Cerebellar nuclear complex (tissue), 1 donor: Measurements from ENCODE around the gene DOP1B.
"Not testable (repeated sequence)": the region's sequence is repeated elsewhere in the genome, so short reads cannot be mapped to it uniquely, and the experiment has no call there.

Experiments used
- DNase-seq, 2 experiments: peaks; one replicate each; lab custom pipeline; 2025; lab: John Stamatoyannopoulos, UW

Gene DOP1B

DNA sequence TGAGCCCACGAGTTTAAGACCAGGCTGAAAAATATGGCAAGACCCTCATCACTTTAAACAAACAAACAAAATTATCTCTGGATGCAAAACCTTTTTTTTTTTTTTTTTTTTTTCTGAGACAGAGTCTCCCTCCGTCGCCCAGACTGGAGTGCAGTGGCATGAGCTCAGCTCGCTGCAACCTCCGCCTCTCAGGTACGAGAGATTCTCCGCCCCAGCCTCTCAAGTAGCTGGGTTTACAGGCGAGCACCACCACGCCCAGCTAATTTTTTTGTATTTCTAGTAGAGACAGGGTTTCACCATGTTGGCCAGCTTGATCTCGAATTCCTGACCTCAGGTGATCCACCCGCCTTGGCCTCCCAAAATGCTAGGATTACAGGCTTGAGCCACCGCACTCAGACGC, 16.8 kb upstream of the DOP1B start:
- not testable (repeated sequence) for DNase-seq

DNA sequence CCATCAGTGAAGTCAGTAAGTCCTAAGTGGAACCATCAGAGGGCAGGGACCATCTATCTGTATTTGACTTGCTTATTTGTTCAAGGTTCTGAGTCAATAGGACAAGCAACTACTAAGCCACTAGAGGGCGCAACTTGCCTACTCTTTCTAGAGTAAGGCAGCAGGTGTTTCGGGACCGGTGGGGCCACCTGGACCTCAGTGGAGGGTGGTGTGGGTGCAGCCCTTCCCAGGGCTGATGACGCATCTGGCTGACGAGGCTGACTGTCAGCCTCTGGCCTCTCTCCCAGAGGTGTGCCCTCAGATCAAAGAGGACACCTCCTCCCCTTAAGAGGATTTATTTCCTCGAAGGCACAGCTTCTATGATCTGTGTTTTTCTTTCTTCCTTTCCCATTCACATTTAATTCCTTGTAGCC, 15.1 kb upstream of the DOP1B start:
- DNase-seq = peak; percentile 68 to 82

DNA sequence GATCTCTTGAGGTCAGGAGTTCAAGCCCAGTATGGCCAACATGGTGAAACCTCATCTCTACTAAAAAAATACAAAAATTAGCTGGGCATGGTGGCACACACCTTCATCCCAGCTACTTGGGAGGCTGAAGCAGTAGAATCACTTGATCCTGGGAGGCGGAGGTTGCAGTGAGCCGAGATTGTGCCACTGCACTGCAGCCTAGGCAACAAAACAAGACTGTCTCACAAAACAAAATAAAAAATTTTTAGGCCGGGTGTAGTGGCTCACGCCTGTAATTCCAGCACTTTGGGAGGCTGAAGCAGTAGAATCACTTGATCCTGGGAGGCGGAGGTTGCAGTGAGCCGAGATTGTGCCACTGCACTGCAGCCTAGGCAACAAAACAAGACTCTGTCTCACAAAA, 12.4 kb upstream of the DOP1B start:
- DNase-seq = not testable (repeated sequence)

DNA sequence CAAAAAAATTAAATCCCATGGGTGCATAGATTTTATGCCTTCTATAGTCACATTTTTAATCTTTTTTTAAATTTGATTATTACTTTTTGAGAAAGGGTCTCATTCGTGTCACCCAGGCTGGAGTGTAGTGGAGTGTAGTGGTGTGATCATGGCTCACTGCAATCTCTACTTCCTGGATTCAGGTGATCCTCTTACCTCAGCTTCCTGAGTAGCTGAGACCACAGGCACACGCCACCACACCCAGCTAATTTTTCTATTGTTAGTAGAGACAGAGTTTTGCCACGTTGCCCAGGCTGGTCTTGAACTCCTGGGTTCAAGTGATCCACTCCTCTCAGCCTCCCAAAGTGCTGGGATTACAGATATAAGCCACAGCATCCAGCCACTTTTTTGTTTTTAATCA, 11.4 kb upstream of the DOP1B start:
- no peak for DNase-seq

DNA sequence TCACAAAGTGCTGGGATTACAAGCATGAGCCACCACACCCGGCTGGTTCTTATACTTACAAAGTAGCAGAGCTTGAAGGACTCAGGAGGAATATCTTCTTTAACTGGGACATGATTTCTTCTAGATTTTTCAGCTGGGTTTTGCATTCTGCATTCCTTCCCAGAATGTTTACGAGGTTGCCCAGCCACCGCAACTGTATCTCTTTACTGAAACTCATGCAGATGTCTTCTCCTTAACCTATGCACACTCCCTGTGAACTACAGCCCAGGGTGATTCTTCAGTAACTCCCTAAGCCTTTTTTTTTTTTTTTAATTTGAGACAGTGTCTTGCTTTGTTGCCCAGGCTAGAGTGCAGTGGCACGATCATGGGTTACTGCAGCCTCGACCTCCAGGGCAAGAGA, 8.7 kb upstream of the DOP1B start:
- DNase-seq = no peak

DNA sequence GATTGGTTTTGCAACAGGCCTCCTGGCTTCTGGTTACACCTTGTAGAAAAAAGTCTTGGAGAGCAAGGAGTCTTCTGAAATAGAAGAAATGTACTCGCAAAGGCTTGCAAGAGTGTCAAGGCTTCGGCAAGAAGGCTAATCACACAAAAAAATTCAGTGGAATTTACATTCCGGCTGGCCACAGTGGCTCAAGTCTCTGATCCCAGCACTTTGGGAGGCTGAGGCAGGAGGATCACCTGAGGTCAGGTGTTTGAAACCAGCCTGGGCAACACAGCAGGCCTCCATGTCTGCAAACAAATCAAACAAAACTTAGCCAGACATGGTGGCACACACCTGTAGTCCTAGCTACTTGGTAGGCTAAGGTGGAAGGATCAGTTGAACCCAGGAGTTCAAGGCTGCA, 7.7 kb upstream of the DOP1B start:
- no peak for DNase-seq

DNA sequence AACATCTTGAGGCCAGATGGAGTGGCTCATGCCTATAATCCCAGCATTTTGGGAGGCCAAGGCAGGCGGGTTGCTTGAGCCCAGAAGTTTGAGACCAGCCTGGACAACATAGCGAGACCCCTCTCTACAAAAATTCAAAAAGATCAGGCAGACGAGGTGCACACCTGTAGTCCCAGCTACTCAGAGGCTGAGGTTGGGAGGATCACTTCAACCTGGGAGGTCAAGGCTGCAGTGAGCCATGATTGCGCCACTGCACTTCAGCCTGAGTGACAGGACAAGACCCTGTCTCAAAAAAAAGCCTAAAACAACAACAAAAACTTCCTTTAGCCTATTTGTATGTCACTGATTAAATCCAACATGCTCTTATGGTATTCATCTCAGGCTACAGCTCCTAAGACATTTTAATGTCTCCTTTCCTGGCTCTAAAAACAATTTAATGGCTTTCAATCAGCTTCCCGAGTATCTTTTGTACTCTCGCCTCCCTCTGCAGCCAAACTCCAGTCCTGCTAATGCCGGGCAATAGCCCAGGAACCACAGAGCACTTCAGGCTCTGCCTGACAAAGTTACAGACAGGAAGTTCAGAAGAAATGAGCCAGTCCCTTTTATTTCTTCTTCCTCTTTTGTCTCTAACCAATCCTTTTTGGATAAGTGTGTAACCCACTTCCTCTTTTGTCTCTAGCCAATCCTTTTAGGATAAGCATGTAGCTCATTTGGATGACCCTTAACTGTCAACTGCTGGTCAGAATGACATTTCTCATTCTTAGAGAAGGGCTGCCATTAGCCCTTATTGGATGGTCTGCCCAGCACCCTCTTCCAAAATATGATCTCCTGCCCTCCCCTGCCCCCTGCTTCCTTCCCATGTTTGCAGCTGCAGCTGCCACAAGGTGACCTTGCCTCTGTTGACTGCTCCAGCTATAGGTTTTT, 6.6 kb upstream of the DOP1B start:
- DNase-seq = no peak

DNA sequence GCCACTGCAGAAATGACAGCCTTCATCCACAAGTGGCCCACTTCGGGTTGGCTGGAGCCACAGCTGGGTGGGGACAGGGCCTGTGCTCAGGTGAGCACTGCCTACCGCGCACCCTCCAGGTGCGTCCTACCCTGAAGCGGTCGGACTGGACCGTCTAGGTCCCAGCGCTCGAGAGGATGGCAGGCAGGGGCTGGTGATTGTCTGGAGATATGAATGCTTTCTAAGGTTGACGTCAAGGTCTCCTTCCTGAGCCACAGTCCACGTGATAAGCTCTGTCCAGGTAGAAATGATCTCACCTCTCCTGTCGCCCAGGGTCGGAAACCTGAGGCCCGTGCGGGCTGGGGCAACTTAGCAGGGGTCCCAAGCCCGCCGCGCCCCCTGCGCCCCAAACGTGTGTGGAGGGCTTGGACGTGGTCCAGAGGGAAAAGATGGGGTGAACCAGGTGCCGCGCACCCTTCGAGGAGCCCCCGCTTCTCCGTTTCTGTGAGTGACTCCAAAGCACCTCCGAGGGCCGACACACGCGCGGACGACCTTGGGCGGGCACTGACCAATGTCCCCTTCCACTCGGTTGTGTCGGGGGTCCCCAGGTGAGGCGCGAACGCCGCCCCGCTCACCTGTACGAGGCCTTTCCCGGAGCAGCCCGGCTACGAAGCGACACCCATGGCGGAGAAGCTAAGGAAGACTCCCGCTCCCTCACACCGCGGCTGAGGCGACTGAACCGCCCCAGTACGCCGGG, 853 bp upstream of the DOP1B start:
- no peak for DNase-seq

DNA sequence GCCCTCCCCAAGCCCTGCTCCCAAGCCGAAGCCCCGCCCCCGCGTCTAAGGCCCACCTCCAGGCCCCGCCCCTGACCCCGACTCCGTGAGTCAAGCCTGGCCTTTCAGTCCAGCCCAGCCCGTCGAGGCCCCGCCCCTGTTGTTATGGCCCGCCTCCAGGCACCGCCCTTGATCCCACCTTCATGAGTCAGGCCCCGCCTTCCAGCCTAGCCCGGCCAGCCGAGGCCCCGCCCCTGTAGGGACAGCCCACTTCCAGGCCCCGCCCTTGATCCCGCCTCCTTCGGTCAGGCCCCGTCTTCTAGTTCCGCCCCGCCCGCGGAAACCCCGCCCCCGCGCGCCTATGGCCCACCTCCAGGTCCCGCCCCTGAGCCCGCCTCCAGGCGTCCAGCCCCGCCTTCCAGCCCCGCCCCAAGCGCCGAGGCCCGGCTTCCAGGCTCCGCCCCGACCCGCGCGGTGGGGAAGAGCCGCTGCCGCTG, 247 bp upstream of the DOP1B start:
- peak; percentile 99 to 100 for DNase-seq

DNA sequence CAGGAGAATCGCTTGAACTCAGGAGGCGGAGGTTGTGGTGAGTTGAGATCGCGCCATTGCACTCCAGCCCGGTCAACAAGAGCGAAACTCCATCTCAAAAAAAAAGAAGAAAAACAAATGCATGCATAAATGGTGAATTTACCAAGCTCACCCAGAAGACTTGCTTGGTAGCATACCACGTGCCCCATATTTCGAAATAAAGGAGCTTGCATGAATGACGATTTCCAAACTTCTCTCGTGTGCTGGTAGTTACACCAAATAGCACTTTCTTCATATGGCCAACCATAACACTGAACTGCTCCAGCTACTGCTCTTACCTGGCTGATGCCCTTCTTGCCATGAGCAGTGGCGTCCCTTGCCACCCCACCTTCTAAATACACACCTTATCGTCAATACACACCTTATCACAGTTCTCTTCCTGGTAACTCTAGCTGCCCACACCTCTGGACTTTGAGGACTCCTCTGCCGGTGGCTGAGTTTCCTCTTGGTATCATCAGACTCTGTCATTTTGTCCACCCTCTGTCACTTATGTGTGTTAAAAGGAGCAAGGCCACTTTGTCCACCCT, 2.8 kb downstream of the DOP1B start:
- no peak for DNase-seq

DNA sequence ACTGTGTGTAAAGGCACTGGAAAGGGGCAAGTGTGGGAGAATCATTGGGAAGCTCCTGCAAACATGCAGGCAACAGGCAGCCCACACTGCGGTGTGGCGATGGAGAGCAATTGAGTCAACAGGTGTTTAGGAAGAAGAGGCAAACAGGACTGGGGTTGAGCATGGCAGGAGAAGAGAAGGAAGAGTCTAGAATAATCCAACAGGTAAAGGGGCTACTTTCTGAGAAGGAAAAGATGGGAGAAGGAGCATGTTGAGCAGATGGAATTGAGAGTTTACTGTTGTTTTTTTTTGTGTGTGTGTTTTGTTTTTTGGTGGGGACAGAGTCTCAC, 4.2 kb downstream of the DOP1B start:
- no peak for DNase-seq

DNA sequence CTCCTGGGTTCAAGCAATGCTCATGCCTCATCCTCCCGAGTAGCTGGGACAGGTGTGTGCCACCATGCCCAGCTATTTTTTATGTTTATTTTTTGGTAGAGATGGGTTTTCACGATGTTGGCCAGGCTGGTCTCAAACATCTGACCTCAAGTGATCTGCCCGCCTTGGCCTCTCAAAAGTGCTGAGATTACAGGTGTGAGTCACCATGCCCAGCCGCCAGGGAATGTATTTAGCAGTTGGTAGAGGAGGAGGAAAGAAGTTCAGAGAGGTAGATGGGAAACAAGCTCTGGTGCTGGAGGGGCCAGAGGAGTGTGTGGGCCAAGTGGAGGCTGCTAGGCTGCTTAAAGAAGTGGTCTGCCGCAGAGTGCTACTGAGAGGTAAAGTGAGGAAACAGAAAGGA, 6.0 kb downstream of the DOP1B start:
- no peak for DNase-seq

DNA sequence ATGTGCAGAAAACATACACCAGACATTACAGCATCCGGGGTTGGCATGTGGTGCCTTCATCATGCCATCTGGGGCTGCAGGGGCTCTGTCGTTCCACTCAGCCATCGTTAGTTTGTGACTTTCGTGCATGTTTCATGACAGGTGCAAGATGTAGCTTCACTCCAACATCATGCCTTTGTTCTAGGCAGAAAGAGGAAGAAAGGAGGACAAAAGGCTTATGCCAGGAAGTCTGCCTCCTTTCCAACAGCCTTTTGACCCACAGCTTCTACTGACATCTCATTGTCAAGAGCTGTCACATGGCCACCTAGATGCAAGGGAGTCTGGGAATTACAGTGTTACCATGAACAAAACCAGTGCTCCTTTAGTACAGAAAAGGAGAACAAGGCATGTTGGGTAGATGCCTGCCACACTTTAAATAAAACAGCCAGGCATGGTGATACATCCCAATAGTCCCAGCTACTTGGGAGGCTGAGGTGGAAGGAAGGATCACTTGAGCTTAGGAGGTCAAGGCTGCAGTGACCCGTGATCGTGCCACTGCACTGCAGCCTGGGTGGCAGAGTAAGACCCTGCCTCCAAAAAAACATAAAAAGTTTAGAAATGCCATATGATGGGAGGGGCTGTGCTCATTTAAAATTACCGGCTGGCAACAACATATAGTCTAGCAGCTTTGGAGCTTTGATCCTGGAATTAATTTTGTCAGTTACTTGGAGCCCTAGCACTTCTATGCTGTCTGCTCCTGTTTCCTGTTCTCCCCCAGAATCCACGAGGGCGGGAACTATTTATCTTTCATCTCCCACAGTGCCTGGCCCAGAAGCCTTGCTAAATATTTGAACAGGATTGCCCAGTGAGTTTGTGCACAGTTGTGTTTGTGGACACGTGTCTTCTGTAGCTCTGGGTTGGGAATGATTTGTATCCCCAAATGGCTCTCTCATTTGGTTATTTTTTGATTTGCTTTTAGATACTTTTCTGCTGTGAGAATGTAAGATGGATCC, 7.4 kb downstream of the DOP1B start:
- DNase-seq = no peak

DNA sequence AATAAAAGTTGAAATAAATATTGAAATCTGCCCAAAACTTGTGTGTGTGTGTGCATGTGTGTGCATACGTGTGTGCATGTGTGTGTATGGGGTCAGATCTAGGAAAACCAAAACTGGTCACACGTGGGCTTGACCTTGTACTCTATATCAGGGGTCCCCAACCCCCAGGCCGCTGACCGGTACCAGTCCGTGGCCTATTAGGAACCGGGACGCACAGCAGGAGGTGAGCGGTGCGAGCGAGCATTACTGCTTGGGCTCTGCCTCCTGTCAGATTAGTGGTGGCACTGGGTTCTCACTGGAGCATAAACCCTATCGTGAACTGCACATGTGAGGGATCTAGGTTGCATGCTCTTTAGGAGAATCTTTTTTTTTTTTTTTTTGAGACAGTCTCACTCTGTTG, 8.7 kb downstream of the DOP1B start:
- no peak for DNase-seq

DNA sequence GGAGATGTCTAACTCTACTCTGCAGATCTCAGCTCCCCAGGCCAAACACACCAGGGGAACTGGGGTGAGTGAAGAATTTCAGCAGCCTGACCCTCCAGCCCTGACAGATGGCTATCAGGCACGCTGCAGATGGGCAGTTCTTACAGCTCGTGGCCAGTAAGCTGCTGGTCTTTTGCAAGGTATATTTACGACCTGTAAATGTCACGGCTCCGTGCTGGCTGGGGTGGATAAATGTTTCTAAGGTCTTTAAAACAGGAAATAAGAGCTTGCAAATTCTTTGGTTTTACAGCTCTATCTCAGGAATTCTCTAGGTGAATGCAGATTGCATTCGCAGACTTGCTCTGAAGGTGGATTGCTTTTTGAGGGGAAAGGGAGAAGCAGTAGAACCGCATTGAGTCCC, 10.1 kb downstream of the DOP1B start:
- peak; percentile 7 to 60 for DNase-seq

DNA sequence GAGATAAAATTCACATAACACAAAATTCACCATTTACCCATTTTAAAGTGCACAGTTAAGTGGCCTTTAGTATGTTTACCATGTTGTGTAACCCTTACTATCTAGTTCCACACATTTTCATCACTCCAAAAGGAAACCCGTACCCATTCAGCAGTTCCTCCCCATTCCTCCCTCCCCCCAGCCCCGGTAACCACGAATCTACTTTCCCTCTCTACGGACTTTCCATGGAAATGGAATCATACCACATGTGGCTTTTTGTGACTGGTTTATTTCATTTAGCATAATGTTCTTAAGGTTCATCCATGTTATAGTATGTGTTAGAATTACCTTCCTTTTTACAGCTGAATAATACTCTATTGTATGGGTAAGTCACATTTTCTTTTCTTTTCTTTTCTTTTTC, 10.9 kb downstream of the DOP1B start:
- no peak for DNase-seq

DNA sequence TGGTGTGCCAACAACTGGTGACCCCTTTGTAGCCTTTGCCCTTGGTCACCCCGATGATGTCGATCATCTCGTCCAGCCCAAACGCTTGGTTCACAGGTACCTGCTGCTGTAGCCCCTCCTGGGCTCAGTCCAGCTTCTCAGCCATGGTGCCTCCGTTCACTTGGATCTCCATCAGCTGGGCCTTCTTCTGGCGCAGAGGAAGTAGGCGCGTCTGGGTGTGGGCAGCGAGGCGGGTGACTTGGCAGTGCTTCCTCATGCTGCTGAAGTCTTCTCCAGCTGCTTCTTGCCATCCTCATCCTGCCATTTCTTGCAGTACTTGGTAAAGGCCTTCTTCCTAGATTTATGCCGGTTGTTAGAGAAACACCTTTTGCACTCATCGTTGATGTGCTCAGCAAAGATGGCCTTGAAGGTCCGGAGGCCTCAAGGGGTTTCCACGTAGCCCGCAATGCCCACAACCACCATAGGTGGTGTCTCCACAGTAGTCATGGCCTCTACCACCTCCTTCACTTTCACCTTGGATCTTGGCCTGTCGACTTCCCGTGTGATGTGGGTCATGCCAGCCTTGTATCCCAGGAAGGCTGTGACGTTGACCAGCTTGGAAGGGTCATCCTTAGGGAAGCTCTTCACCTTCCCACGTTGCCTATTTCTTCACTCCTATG, 13.0 kb downstream of the DOP1B start:
- no peak for DNase-seq

DNA sequence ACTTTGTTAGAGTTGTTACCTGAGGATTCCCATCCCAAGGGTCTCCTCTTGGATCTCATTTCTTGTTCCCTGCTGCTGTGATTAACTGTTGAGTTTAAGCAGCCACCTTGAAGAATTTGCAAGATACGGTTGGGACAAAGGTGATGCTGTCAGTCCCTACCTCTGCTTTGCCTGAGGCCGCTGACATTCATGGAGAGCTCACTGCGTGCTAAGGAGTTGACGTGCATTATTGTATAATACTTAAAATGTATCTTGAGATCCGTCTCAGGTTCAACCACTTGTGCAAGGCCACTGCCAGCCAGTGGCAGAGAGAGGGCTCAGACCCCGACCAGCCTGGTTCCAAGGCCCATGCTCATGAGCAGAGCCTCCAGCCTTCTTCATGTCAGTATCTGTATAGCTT, 14.2 kb downstream of the DOP1B start:
- DNase-seq = no peak

DNA sequence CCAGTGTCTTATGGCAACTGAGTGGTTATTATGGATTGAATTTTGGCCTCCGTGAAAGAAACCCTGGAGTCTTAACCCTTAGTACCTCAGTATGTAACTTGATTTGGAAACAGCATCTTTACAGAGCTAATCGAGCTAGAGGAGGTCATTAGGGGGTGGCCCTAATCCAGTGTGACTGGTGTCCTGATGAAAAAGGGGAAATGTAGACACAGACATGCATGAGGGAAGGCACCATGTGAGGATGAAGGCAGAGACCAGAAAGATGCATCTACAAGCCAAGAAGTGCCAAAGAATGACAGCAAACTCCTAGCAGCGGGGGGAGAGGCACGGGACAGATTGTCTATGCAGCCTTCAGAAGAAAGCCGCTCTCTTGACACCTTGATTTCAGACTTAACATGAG, 14.7 kb downstream of the DOP1B start:
- DNase-seq = no peak

DNA sequence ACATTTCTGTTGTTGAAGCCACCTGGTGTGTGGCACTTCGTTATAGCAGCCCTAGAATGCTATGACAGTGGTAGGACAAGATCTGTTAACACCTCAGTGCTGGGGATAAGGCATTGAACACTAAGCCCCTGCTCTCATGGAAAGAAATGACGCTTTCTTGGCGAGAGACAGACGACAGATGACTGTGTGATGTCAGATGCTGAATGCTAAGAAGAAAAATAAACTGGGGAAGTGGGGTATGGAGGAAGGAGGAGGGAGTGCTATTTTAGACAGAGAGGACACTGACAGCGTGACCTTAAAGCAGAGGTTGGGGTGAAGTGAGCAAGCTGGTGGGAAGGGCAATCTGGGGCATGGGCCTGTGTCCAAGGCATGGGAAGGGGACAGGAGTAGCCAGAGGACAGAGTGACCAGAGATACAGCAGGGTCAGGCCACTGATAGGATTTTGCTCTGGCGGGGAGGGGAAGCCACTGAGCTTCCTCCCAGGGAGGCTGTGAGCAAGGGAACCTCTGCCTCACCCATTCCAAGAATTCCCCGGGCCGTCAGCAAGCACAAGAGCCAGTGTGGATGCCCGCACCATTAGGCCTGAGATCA, 15.2 kb downstream of the DOP1B start:
- DNase-seq = no peak

DNA sequence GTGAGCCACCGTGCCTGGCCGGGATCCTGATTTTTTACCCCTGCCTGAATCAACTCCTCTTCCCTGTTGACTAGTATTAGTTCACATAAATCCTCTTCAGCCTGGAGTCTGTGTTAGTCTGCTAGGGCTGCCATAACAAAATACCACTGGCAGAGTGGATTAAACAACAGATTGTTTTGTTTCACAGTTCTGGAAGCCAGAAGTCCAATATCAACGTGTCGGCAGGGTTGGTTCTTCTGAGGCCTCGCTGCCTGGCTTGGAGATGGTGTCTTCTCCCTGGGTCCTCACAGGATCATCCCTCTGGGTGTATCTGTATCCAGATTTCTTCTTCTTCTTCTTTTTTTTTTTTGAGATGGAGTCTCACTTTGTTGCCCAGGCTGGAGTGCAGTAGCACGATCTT, 18.2 kb downstream of the DOP1B start:
- DNase-seq = no peak
